ENCODE measurements around the gene KNDC1.

GRCh38 chr10:133248334-133248715 lies 88.3 kb downstream of the KNDC1 start:
- TF ChIP-seq CTCF (IDR thresholded peaks at IDR 0.05) = no peak
- no peak for TF ChIP-seq POLR2A (IDR thresholded peaks at IDR 0.05)
